GM12801 (cell line): Measurements from ENCODE around the gene SOS1.

Source experiments
- CTCF ChIP-seq: IDR thresholded peaks from one replicate; pipeline ENCODE4 v1.5.1; 2011; ENCODE audit warnings: control low read depth; ENCODE audit not compliant: insufficient read length; ENCODE audit errors: extremely low read depth

The SOS1 gene

GRCh38 chr2:39121523-39122063, 742 bp upstream of the SOS1 start:
- no peak for TF ChIP-seq CTCF

GRCh38 chr2:39120521-39120770, 405 bp downstream of the SOS1 start:
- TF ChIP-seq CTCF: no peak

GRCh38 chr2:39119732-39120520, 925 bp downstream of the SOS1 start:
- no peak for TF ChIP-seq CTCF

GRCh38 chr2:39118786-39119499, 1.9 kb downstream of the SOS1 start:
- TF ChIP-seq CTCF: no peak

GRCh38 chr2:39115556-39115955, 5.3 kb downstream of the SOS1 start:
- TF ChIP-seq CTCF: no peak

- no peak for TF ChIP-seq CTCF
These were observed 6.1 kb downstream of the SOS1 start for GRCh38 chr2:39114771-39115170.

GRCh38 chr2:39109537-39109936, 11.3 kb downstream of the SOS1 start:
- no peak for TF ChIP-seq CTCF
